ENCODE results near the gene CTDNEP1.

The CTDNEP1 gene

GRCh38 chr17:7219812-7220592 is 31.5 kb downstream of the CTDNEP1 start, which contains the start of the genes ACADVL and DLG4:
Gene ACADVL, plus strand, starts transcription at chr17:7219938. Its CDS starts 47 bp downstream, at chr17:7219985.
Gene DLG4, minus strand, starts transcription at chr17:7219836.
- TF ChIP-seq ZFX (IDR thresholded peaks at IDR 0.05; ENCODE audit: borderline replicate concordance): no peak
- TF ChIP-seq, protein P1, sequence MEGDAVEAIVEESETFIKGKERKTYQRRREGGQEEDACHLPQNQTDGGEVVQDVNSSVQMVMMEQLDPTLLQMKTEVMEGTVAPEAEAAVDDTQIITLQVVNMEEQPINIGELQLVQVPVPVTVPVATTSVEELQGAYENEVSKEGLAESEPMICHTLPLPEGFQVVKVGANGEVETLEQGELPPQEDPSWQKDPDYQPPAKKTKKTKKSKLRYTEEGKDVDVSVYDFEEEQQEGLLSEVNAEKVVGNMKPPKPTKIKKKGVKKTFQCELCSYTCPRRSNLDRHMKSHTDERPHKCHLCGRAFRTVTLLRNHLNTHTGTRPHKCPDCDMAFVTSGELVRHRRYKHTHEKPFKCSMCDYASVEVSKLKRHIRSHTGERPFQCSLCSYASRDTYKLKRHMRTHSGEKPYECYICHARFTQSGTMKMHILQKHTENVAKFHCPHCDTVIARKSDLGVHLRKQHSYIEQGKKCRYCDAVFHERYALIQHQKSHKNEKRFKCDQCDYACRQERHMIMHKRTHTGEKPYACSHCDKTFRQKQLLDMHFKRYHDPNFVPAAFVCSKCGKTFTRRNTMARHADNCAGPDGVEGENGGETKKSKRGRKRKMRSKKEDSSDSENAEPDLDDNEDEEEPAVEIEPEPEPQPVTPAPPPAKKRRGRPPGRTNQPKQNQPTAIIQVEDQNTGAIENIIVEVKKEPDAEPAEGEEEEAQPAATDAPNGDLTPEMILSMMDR (IDR thresholded peaks at IDR 0.05): no peak
- peak within 1 kb of the TSS; percentile 98 for H3K27ac ChIP-seq

DNA sequence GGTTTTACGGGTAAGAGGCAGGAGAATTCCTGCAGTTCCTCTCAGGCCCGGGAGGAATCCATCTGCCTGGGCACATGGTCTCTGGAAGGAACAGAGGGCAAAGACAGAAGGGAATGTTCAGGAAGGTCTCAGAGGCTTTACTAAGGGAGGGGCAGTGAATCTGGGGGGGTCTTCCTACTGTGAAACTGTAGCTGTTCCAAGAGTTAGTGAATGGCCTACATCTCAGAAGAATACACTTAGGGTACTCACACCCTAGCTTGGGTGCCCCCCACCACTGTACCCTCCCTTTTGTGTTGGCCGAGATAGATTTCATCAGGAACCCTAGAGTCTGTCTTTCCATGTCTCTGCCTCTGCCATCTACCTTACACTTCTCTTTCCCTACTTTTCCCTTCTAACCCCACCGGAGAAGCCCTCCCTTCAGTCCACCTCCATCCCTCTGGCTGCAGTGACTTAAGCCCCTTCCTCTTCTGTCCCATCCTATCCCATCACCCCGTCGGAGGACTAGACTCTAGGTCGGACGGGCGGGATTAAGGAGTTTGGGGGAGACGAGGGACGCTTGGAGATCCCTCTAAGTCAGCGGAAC is 32.2 kb downstream of the CTDNEP1 start:
- peak overlapping the region; percentile 98 for H3K27ac ChIP-seq
- TF ChIP-seq, protein P1 (IDR thresholded peaks at IDR 0.05): no peak
- TF ChIP-seq ZFX (IDR thresholded peaks at IDR 0.05; ENCODE audit: borderline replicate concordance): no peak

GRCh38 chr17:7218758-7219157 is 32.8 kb downstream of the CTDNEP1 start:
- TF ChIP-seq, protein P1 (IDR thresholded peaks at IDR 0.05): no peak
- TF ChIP-seq ZFX (IDR thresholded peaks at IDR 0.05; ENCODE audit: borderline replicate concordance): no peak
- peak overlapping the region; percentile 98 for H3K27ac ChIP-seq

GRCh38 chr17:7218166-7218565 is 33.4 kb downstream of the CTDNEP1 start:
- peak overlapping the region; percentile 98 for H3K27ac ChIP-seq
- TF ChIP-seq ZFX (IDR thresholded peaks at IDR 0.05; ENCODE audit: borderline replicate concordance): no peak
- TF ChIP-seq, protein P1 (IDR thresholded peaks at IDR 0.05): no peak

GRCh38 chr17:7217113-7217987 is 34.2 kb downstream of the CTDNEP1 start:
- no peak for TF ChIP-seq ZFX (IDR thresholded peaks at IDR 0.05; ENCODE audit: borderline replicate concordance)
- TF ChIP-seq, protein P1 (IDR thresholded peaks at IDR 0.05): no peak
- H3K27ac ChIP-seq: peak overlapping the region; percentile 98

DNA sequence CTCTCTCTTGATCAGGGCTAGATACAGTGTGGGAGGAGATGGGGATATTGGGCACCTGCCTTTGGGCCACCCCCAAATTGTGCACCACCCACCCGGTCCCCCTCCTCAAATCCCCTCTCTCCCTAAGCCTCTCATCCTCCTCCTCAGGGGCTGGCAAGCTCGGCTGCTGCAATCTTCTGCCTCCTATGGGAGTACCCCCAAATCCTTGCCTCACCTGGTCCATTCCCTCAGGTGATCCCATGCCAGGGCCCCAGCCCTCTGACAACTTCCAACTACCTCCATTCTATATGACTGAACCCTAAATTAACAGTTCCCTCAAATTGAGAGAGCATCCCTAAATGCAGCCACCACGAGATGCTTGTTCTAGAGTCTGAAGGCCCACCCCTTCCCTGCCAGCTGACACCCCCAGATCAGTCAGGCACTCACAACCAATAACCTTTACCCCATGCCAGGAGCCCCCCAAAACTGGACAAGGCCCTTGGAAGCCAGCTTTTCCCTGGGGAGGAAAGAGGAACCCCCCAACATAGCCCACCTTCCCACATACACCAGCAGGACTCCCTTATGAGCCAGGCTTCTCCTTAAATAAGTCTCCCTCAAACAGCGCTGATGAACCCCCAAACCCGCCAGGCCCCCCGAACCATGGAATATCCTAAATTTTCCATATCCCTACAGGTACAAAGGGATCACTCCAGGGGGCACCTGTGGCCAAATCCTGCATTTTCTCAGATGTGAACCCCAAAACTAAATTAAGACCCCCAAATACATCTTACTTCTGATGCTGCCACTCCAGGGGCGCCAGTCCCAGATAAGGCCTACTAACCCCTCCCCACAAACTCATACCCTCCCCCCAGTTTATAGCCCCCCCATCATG is 35.1 kb downstream of the CTDNEP1 start:
- no peak for TF ChIP-seq ZFX (IDR thresholded peaks at IDR 0.05; ENCODE audit: borderline replicate concordance)
- peak overlapping the region; percentile 65; the same call in 1 of the 2 replicates for H3K27ac ChIP-seq
